H9 (cell line): Measurements from ENCODE around the gene DAND5. TPM values are rescaled to one million over a fixed set of nuclear protein-coding genes. Genes with fewer than 3 reads are reported as not detected.

Source experiments
- DNase-seq: peaks from one replicate; pipeline ENCODE4 v3.0.0-alpha.2; 2017
- H2AFZ ChIP-seq: one replicate; pipeline ENCODE4 v1.6.1; 2013; ENCODE audit warnings: mild to moderate bottlenecking, low read length, control low read depth, moderate library complexity
- H2AK5ac ChIP-seq: 2 replicates; pipeline ENCODE4 v1.6.1; 2013; ENCODE audit warnings: low read length, control low read depth, mixed read lengths; ENCODE audit not compliant: insufficient read length
- H2BK120ac ChIP-seq: one replicate; pipeline ENCODE4 v1.6.1; 2013; ENCODE audit warnings: low read depth, mild to moderate bottlenecking, low read length, control low read depth, inconsistent platforms; ENCODE audit not compliant: poor library complexity, severe bottlenecking
- H2BK12ac ChIP-seq: 2 replicates; pipeline ENCODE4 v1.6.1; 2013; ENCODE audit warnings: low read length, control low read depth, mixed read lengths, low read depth; ENCODE audit not compliant: insufficient read length
- H2BK15ac ChIP-seq: 2 replicates; pipeline ENCODE4 v1.6.1; 2013; ENCODE audit warnings: low read depth, low read length, control low read depth
- H2BK20ac ChIP-seq: one replicate; pipeline ENCODE4 v1.6.1; 2013; ENCODE audit warnings: low read depth, mild to moderate bottlenecking, low read length, control low read depth, inconsistent platforms; ENCODE audit not compliant: poor library complexity, severe bottlenecking
- H2BK5ac ChIP-seq: 2 replicates; pipeline ENCODE4 v1.6.1; 2013; ENCODE audit warnings: low read length, control low read depth, mixed read lengths; ENCODE audit not compliant: insufficient read length
- H3K14ac ChIP-seq: 2 replicates; pipeline ENCODE4 v1.6.1; 2013; ENCODE audit warnings: low read length, control low read depth; ENCODE audit not compliant: insufficient read depth
- H3K18ac ChIP-seq: 2 replicates; pipeline ENCODE4 v1.6.1; 2013; ENCODE audit warnings: low read depth, mild to moderate bottlenecking, mixed read lengths, low read length, control low read depth; ENCODE audit not compliant: insufficient read length
- H3K23ac ChIP-seq: 2 replicates; pipeline ENCODE4 v1.6.1; 2013; ENCODE audit warnings: low read length, control low read depth, mixed read lengths, low read depth; ENCODE audit not compliant: insufficient read length
- H3K23me2 ChIP-seq: 2 replicates; pipeline ENCODE4 v1.6.1; 2013; ENCODE audit warnings: low read depth, mild to moderate bottlenecking, mixed read lengths, low read length, control low read depth; ENCODE audit not compliant: insufficient read length, poor library complexity, severe bottlenecking
- H3K27ac ChIP-seq: 2 replicates; pipeline ENCODE4 v1.5.1; 2013; ENCODE audit warnings: low read length, control low read depth, mixed read lengths, low read depth; ENCODE audit not compliant: insufficient read length
- H3K27me3 ChIP-seq: 2 replicates; pipeline ENCODE4 v1.6.1; 2013; ENCODE audit warnings: low read length, control low read depth, inconsistent platforms; ENCODE audit not compliant: insufficient read depth
- H3K4ac ChIP-seq: 2 replicates; pipeline ENCODE4 v1.6.1; 2013; ENCODE audit warnings: low read depth, mild to moderate bottlenecking, control low read depth, inconsistent platforms, low read length, moderate library complexity
- H3K4me1 ChIP-seq: 2 replicates; pipeline ENCODE4 v1.6.1; 2013; ENCODE audit warnings: low read length, control low read depth, inconsistent platforms; ENCODE audit not compliant: insufficient read depth
- H3K4me2 ChIP-seq: 2 replicates; pipeline ENCODE4 v1.6.1; 2013; ENCODE audit warnings: low read length, control low read depth, mixed read lengths; ENCODE audit not compliant: insufficient read length, insufficient read depth
- H3K56ac ChIP-seq: 2 replicates; pipeline ENCODE4 v1.6.1; 2013; ENCODE audit warnings: low read depth, mild to moderate bottlenecking, mixed read lengths, low read length, control low read depth; ENCODE audit not compliant: insufficient read length
- H3K79me1 ChIP-seq: 2 replicates; pipeline ENCODE4 v1.6.1; 2013; ENCODE audit warnings: low read depth, mild to moderate bottlenecking, moderate library complexity, low read length, control low read depth, inconsistent platforms; ENCODE audit not compliant: insufficient read depth, poor library complexity, severe bottlenecking
- H3K79me2 ChIP-seq: 2 replicates; pipeline ENCODE4 v1.6.1; 2013; ENCODE audit warnings: low read length, control low read depth, inconsistent platforms; ENCODE audit not compliant: insufficient read depth
- H3K9ac ChIP-seq: 2 replicates; pipeline ENCODE4 v1.6.1; 2013; ENCODE audit warnings: low read length, control low read depth, mixed read lengths; ENCODE audit not compliant: insufficient read length; ENCODE audit errors: extremely low read depth
- H3K9me3 ChIP-seq: one replicate; pipeline ENCODE4 v1.6.1; 2013; ENCODE audit warnings: low read depth, low read length, inconsistent platforms; ENCODE audit not compliant: control insufficient read depth
- H3T11ph ChIP-seq: one replicate; pipeline ENCODE4 v1.6.1; 2013; ENCODE audit warnings: mild to moderate bottlenecking, low read length, control low read depth, inconsistent platforms
- H4K20me1 ChIP-seq: one replicate; pipeline ENCODE4 v1.6.1; 2013; ENCODE audit not compliant: control insufficient read depth, insufficient read length, insufficient read depth
- H4K5ac ChIP-seq: 2 replicates; pipeline ENCODE4 v1.6.1; 2013; ENCODE audit warnings: low read depth, mild to moderate bottlenecking, mixed read lengths, low read length, control low read depth; ENCODE audit not compliant: insufficient read length
- H4K8ac ChIP-seq: replicated peaks from 2 replicates; pipeline ENCODE4 v1.6.1; 2013; ENCODE audit warnings: low read length, control low read depth, mixed read lengths, low read depth; ENCODE audit not compliant: insufficient read length
- H4K91ac ChIP-seq: 2 replicates; pipeline ENCODE4 v1.6.1; 2013; ENCODE audit warnings: low read depth, mild to moderate bottlenecking, moderate library complexity, mixed read lengths, low read length, control low read depth; ENCODE audit not compliant: insufficient read length
- H3K27ac Mint-ChIP-seq, 3 experiments: 2 replicates in 2 of 3; 3 replicates in 1 of 3; pipeline ENCODE4 v1.8.0; 2020 to 2021; ENCODE audit warnings: mixed read lengths in 3 of 3, mild to moderate bottlenecking in 1 of 3, moderate library complexity in 1 of 3
- H3K27me3 Mint-ChIP-seq: 2 replicates; pipeline ENCODE4 v1.8.0; 2021; ENCODE audit warnings: low read depth, mild to moderate bottlenecking, moderate library complexity, mixed read lengths
- H3K36me3 Mint-ChIP-seq, 3 experiments: 2 replicates in 2 of 3; 3 replicates in 1 of 3; pipeline ENCODE4 v1.8.0; 2020 to 2021; ENCODE audit warnings: low read depth in 3 of 3, mixed read lengths in 3 of 3; ENCODE audit not compliant: insufficient read depth in 1 of 3
- H3K4me1 Mint-ChIP-seq, 2 experiments: 2 replicates each; pipeline ENCODE4 v1.8.0; 2020; ENCODE audit warnings: mixed read lengths in 2 of 2
- H3K4me3 Mint-ChIP-seq, 2 experiments: 2 replicates in 1 of 2; 3 replicates in 1 of 2; pipeline ENCODE4 v1.8.0; 2020 to 2021; ENCODE audit warnings: mild to moderate bottlenecking in 2 of 2, mixed read lengths in 2 of 2, moderate library complexity in 1 of 2
- H3K9me3 Mint-ChIP-seq, 2 experiments: 2 replicates in 1 of 2; 3 replicates in 1 of 2; pipeline ENCODE4 v1.8.0; 2020; ENCODE audit warnings: mild to moderate bottlenecking in 2 of 2, mixed read lengths in 2 of 2, moderate library complexity in 1 of 2
- CTCF ChIP-seq: fragments of 200-600 bp; sonication (generic); conservative IDR thresholded peaks from 3 replicates; pipeline ENCODE4 v1.8.0; 2021; ENCODE audit warnings: antibody characterized with exemption, mild to moderate bottlenecking
- WGBS: extraction: QIAGEN DNeasy Blood & Tissue Kit; methylation state at CpG from one replicate; pipeline ENCODE4 v1.1.7; 2013; ENCODE audit warnings: missing lambda C conversion rate, low lambda C conversion rate, mixed read lengths; ENCODE audit not compliant: insufficient read length; ENCODE audit errors: extremely low coverage; 5-methylcytosine and 5-hydroxymethylcytosine counted together
- total RNA-seq: library from RNA; stranded (reverse); gene quantifications from 2 replicates; pipeline ENCODE4 v1.2.1, GENCODE V29; 2021

DAND5 gene
- total RNA-seq, 1 experiment from 2014 or later, result 0.11 TPM

- H3K9ac ChIP-seq, result no peak overlapping the region
- no peaks in the 10 kb centered on the region for H4K20me1 ChIP-seq
- H3K4me2 ChIP-seq, result peak overlapping the region; percentile 36
- H2BK15ac ChIP-seq, result no peak overlapping the region
- H3K23me2 ChIP-seq, result peaks cover 7% of the 10 kb centered on the region
- no peak for TF ChIP-seq CTCF
- no peaks in the 10 kb centered on the region for H3K36me3 Mint-ChIP-seq
- H2AK5ac ChIP-seq, result no peak overlapping the region
- peaks cover 4% of the 10 kb centered on the region for H3K4me1 ChIP-seq
- H3K14ac ChIP-seq, result no peak overlapping the region
- no peak overlapping the region for H3K23ac ChIP-seq
- H2BK5ac ChIP-seq, result no peak overlapping the region
- no peak overlapping the region; a peak in 1 of 5 replicates for H3K4me3 Mint-ChIP-seq
- H4K5ac ChIP-seq, result no peak overlapping the region
- H3K4ac ChIP-seq, result no peak overlapping the region
- WGBS, result no CpG with 5 or more reads among the region's 22 CpGs
- no peak overlapping the region for H3K18ac ChIP-seq
- H3K79me1 ChIP-seq, result no peaks in the 10 kb centered on the region
- no peak for DNase-seq
- H3T11ph ChIP-seq, result no peak overlapping the region
- no peaks in the 10 kb centered on the region for H3K9me3 ChIP-seq
- no peak overlapping the region for H3K56ac ChIP-seq
- no peak overlapping the region for H4K8ac ChIP-seq
- no peak overlapping the region for H3K27ac ChIP-seq
- peaks cover 3 to 19% of the 10 kb centered on the region in 2 experiments; a peak in 2 of 5 replicates for H3K9me3 Mint-ChIP-seq
- no peak overlapping the region for H3K27ac Mint-ChIP-seq
- H3K79me2 ChIP-seq, result no peaks in the 10 kb centered on the region
- peaks cover 100% of the 10 kb centered on the region for H3K27me3 Mint-ChIP-seq
- no peak overlapping the region for H4K91ac ChIP-seq
- H2BK12ac ChIP-seq, result no peak overlapping the region
- no peak overlapping the region for H2BK120ac ChIP-seq
- peaks cover 43 to 82% of the 10 kb centered on the region in 2 experiments for H3K4me1 Mint-ChIP-seq
- H2BK20ac ChIP-seq, result no peak overlapping the region
- no peak overlapping the region for H2AFZ ChIP-seq
- H3K27me3 ChIP-seq, result peaks cover 83% of the 10 kb centered on the region
Measured at GRCh38 chr19:13022111-13022858, 52.9 kb downstream of the DAND5 start.
